Astrocyte of the cerebellum (primary cell): ENCODE measurements around the gene RAMAC.

ENCODE experiments used
- DNase-seq: peaks from one replicate; pipeline ENCODE4 v3.0.0-alpha.2; 2011; ENCODE audit warnings: low read depth
- H3K4me3 ChIP-seq: 2 replicates; pipeline ENCODE4 v1.5.1; 2011; ENCODE audit warnings: mild to moderate bottlenecking, low read depth, low read length, moderate library complexity
- CTCF ChIP-seq: IDR thresholded peaks from 2 replicates; pipeline ENCODE4 v1.5.1; 2012; ENCODE audit warnings: low read length, low read depth, moderate library complexity, mild to moderate bottlenecking; ENCODE audit errors: missing control alignments
- in situ Hi-C: cut with HindIII; loops from 2 replicates; pipeline ENCODE4 v1.10.0; 2017; ENCODE audit warnings: low sequenced_read_pairs

RAMAC gene

DNA sequence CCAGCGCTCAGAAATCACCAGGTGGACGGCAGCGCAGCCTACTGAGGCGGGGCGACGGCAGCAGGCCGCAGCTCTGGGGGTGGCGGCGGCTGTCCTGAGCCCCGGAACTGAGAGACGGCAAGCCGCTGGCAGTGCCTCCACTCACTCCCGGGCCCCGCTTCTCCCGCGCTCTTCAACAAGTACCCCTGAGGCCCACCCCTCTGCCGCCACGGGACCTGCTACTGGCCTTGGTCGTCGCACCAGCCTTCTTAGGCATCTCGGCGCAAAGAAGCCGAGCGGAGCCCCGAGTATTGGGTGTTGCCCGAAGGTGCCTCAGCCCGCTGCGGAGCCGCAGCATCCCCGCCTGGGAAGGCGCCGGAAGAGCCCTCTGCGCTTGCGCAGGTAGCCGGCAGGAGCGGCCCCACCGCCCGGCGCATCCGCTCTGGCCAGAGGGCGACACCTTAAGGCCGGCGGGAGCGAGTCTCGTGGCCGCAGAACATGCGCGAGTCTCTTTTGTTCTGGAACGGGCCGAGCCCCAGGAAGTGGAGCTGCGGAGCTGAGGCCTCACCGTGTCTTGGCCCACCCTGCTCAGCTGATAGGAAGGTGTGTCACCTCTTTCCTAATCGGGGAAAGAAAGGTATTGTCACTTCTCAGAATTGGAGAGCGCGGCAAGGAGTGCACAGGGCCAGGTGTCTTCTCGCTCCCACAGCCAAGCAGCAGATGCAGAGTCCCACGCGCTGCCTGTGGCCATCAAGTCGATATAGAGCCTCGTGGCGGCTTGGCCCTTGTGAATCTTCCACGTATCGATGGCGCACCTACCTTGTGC lies 25.5 kb downstream of the RAMAC start, which contains the start of gene C15orf40:
C15orf40 (minus strand) TSS at position 369 of the 805 bp plus-strand sequence; CDS start at position 337, 32 bp downstream.
- DNase-seq, result peak; percentile 73
- H3K4me3 ChIP-seq, result peak within 1 kb of the TSS; percentile 70
- in situ Hi-C loops, result loop anchor here (5.0 kb wide), 1 partner anchor 86 kb away; no protein-coding TSS in a partner anchor
- peak; percentile 74 for TF ChIP-seq CTCF

- in situ Hi-C loops, result loop anchor here (5.0 kb wide), 1 partner anchor 85 kb away; no protein-coding TSS in a partner anchor
- DNase-seq, result no peak
- TF ChIP-seq CTCF, result no peak
- H3K4me3 ChIP-seq, result peak overlapping the region; percentile 70
Measured at GRCh38 chr15:83012076-83012426, 26.0 kb downstream of the RAMAC start.

- no peak for DNase-seq
- in situ Hi-C loops, result loop anchor here (5.0 kb wide), 1 partner anchor 85 kb away; no protein-coding TSS in a partner anchor
- no peak overlapping the region for H3K4me3 ChIP-seq
- TF ChIP-seq CTCF, result no peak
Measured at GRCh38 chr15:83012636-83013035, 26.6 kb downstream of the RAMAC start.

GRCh38 chr15:83014205-83014653 lies 28.2 kb downstream of the RAMAC start:
- in situ Hi-C loops, result loop anchor here (5.0 kb wide), 1 partner anchor 83 kb away; no protein-coding TSS in a partner anchor
- no peak overlapping the region for H3K4me3 ChIP-seq
- no peak for TF ChIP-seq CTCF
- DNase-seq, result no peak

DNA sequence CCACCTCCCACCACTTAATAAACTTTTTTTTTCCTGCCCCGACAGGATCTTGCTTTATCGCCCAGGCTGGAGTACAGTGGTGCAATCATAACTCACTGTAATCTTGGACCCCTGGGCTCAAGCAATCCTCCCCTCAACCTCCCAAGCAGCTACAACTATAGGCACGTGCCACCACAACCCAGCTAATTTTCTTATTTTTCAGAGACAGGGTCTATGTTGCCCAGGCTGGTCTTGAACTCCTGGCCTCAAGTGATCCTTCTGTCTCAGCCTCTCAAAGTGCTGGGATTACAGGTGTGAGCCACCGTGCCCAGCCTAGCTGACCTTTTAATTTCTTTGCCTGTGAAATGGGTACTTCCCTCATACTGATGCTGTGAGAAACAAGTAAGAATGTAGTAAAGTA lies 29.4 kb downstream of the RAMAC start:
- TF ChIP-seq CTCF, result no peak
- in situ Hi-C loops, result no loop called here
- DNase-seq, result no peak
- H3K4me3 ChIP-seq, result no peak overlapping the region

- TF ChIP-seq CTCF, result no peak
- DNase-seq, result no peak
- no peak overlapping the region for H3K4me3 ChIP-seq
- in situ Hi-C loops, result no loop called here
Measured at GRCh38 chr15:83016906-83017305, 30.9 kb downstream of the RAMAC start.
